GM08714 (cell line): Measurements from ENCODE around the gene FHAD1.
"Not testable (repeated sequence)": the region's sequence is repeated elsewhere in the genome, so short reads cannot be mapped to it uniquely, and the experiment has no call there.

ENCODE experiments used
- H3K4me3 ChIP-seq: fragments of 200-500 bp; sonication (Bioruptor generic); 2 replicates; pipeline ENCODE4 v1.5.1; 2014; ENCODE audit warnings: mild to moderate bottlenecking, low read length, inconsistent platforms
- ZNF274 ChIP-seq: IDR thresholded peaks from 2 replicates; pipeline ENCODE4 v1.6.1; 2012; ENCODE audit warnings: mild to moderate bottlenecking, low read depth, low read length

Gene FHAD1

DNA sequence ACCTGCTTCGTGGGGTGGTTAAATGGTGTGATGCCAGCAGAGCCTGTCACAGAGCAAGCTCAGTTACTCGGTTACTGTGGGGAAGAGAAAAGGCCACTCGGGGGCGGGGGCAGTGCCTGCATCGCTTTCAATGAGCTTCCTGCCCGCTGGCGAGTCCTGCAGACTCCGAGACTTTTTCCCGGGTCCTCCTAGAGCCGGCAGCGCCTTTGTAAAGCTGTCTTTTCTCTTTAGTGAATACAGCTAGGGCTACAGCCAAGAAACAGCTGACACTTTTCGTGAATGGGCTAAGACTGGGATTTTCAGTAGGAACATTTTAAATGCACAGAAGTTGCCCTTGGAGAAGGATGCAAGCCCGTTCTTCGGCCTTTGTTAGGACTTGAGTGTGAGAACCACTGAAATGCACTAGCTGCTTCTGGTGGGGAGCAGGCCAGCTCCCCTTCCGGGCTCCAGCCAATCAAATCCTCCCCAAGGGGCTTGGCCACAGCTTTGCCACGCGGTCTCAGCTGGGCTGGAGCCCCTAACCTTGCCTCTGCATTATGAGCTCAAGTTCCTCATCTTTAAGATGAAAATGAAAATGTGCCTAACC, 139.2 kb downstream of the FHAD1 start:
- H3K4me3 ChIP-seq, result no peak overlapping the region
- TF ChIP-seq ZNF274, result no peak

DNA sequence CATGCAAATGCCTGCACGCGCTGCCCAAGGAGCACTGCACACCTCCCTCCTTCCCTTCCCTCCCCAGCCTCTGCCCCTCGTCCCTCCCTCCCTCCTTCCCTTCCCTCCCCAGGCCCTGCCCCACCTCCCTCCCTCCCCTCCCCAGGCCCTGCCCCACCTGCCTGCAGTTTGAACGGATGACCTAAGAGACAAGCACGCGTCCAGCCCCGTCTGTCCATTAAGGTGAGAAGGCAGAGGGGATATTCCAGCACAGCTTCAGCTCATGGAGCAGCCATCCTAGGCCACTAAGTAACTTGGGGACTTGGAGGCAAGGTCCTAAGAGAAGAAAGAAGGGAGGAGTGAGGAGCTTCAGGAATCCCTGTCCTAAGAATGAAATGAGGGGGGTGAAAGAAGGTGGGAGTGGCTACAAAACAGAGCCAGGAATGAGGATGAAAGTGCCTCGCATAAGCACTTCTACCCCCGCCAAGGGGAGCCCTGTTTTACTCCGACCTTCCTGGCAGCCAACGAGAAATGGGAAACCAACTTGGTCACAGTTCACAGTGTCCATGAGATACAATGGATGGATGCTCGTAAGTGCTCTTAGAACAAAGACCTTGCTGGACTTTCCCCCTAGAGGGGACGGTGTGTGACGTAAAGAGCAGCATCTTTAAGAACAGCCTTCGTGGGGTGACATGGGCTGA, 141.3 kb downstream of the FHAD1 start:
- TF ChIP-seq ZNF274, result no peak
- H3K4me3 ChIP-seq, result no peak overlapping the region

DNA sequence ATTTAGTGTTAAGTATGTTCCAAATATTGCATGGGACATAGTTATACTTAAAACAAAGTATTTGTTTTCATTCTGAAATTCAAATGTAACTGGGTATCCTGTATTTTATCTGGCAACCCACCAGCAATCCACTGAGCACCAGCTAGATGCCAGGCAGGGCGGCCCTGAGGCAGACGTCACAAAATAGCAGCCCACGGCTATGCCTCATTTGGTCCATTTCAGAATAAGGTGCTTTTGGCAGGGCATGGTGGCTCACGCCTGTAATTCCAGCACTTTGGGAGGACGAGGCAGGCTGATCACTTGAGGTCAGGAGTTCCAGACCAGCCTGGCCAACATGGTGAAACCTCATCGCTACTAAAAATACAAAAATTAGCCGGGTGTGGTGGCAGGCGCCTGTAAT, 142.8 kb downstream of the FHAD1 start:
- H3K4me3 ChIP-seq, result not testable (repeated sequence)

DNA sequence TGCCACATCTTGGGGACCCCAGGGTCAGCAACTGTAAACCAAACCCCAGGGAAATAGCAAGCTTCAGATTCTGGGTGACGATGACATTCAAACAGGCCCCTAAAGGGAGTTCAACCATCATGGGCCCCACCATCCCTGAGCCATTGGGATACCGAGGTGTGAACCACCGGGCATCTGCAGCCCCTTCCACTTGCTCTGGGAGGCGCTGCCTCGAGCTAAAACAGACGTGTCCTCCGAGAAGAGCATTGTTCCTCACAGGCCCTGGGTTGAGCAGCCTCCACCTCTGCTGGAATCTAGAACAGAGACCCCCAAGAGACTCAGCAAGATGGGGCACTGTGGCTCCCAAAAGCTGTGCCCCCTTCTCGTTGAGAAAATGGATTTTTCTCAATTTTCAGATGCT, 143.6 kb downstream of the FHAD1 start:
- no peak overlapping the region for H3K4me3 ChIP-seq
- TF ChIP-seq ZNF274, result no peak

DNA sequence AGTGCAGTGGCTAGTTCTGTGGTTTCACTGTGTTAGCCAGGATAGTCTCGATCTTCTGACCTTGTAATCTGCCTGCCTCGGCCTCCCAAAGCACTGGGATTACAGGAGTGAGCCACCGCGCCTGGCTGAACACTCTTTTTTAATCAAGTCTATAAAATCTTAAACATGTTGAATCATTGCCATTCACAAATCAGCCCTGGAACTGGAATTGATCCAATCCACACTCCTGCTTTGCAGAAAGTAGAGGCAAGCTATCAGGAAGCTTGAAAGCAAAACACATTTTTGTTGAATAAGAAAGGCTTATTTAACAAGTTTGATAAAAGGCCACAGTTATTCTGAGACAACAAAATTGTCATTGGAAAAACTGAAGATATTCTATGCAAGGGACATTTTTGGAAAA, 144.3 kb downstream of the FHAD1 start:
- no peak overlapping the region for H3K4me3 ChIP-seq
- TF ChIP-seq ZNF274, result no peak

DNA sequence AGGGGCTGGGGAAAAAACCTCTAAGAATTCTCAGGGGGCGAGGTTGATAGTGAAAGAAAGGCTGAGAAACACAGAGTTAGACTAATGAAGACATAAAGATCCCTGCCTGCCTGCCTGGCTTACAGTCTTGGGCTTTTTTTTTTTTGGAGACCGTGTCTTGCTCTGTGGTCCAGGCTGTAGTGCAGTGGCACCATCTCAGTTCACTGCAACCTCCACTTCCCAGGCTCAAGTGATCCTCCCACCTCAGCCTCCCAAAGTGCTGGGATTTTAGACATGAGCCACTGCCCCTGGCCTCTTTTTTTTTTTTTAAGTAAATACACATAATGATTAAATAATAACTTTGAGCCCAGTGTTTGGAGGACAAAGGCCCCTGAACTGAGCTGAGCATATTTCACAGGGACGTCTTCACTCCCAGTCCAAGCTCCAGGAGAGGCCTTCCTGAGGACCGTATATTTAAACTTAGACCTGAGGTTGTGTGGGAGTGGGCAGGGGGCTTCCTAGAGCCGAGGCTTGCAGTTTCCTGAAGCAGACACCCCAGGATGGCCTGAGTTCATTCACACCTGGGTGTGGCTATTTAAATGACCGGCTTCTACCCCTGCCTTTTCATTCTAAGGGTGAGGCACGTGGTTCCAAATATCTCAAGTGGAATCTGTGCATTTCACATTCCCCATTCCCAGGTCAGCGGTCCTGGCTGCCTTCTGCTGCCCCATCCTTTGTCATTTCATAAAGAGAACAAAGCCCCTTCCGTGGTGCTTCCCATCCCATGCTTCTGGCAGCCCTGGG, 146.6 kb downstream of the FHAD1 start:
- no peak overlapping the region for H3K4me3 ChIP-seq
- no peak for TF ChIP-seq ZNF274

DNA sequence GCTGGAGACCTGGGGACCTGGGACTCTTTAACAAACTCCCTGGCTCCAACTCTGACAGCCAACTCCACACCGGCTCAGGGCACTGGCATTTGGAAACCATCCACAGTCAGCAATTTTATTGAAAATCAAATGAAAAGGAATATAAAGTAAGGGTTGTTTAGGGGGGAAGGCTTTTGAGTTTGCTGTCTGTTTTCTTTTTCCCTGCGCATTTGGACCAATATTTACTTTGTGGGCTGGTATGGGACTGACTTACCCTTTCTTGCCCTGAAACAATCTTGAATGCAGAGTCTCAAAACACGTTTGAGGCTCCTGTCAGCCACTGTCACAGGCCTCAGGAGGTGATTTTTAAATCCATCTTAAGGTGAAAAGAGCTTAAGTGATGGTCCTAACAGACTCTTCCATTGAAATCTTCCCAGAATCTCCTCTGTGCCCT, 147.3 kb downstream of the FHAD1 start:
- no peak for TF ChIP-seq ZNF274

DNA sequence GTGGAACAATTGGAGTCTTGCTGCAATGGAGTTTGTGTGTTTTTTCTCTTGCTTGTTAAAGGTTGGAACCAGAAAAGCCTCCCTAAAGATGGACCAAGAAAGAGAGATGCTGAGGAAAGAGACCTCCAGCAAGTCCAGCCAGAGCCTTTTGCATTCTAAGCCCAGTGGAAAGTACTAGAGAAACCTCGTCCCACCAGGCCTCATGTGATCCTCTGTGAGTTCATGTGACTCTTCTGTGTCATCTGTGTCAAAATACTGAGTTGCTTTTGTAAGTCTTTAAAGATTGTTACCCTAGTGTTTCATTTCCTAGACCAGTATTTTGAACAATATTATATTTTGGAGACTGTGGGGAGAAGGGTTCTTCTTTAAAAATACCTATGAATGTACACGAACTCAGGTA, 150.2 kb downstream of the FHAD1 start:
- H3K4me3 ChIP-seq, result no peak overlapping the region
- no peak for TF ChIP-seq ZNF274

More for the DNA sequence above, 147.3 kb downstream of the FHAD1 start:
- H3K4me3 ChIP-seq, result no peak overlapping the region

DNA sequence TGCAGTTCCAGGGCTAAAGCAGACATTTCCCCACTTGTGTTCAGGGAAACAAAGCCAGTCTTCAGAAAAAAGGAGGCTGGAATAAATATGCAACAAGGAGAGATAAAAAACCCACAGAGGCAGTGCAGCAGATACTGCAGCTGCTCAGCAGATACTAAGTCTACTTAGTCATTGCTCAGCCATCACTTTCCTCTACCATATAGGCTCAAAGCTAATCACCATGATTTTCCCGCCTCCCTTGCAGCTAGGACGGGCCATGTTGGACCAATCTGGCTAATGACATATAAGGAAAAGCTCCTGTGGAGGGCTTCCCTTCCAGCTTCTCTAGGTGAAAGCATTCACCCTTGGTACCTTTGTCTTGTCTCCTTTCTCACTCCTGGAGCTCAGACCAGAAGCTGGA, 152.7 kb downstream of the FHAD1 start:
- H3K4me3 ChIP-seq, result no peak overlapping the region
- no peak for TF ChIP-seq ZNF274

DNA sequence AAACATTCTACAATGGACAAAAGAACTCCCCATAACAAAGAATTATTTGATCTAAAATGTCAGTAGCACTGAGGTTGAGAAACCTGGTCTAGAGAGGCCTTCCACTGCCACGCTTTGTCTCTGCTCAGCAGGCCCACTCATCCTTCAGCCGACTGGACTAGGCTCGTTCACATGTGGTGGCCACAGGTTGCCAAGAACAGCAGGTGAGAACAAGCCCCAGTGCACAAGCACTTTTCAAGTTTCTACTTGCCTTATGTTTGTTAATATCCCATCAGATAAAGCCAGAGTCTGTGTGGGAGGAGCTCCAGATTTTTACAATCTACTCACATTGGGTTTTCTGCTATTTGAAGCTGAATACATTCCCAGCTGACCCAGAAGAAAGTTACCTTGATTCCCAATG, 153.6 kb downstream of the FHAD1 start:
- no peak for TF ChIP-seq ZNF274

DNA sequence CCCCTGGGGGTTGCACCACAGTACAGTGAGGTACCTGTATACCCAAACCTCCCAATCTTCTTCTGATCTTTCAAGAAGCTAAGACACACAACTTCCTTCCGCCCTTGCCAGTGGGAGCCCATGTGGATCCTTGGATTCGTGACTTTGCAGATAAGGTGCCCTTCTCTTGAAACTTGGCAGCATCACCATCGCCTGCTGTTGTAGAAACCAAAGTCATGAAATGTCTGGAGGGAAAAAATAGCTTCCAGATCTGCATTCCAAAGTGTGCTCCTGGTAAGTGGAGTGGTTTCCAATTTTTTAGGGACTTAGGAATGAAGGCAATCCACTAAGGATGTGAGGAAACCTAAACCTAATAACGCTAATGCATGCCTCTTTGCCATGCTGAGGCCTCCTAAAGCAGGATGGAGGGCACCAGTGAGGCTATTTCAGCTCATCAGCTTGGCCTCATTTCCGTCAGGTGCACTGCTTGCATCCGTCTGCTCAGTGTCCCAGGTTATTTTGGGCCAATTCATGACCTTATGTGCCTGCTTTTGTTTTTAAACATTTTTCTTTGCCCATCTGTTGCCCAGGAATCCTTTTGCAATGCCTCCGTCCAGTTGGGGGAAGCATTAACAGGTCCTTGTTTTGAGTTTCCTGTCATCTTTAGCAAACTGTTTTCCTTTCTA, 154.5 kb downstream of the FHAD1 start:
- no peak for TF ChIP-seq ZNF274
- H3K4me3 ChIP-seq, result no peak overlapping the region

More for the DNA sequence above, 153.6 kb downstream of the FHAD1 start:
- no peak overlapping the region for H3K4me3 ChIP-seq

DNA sequence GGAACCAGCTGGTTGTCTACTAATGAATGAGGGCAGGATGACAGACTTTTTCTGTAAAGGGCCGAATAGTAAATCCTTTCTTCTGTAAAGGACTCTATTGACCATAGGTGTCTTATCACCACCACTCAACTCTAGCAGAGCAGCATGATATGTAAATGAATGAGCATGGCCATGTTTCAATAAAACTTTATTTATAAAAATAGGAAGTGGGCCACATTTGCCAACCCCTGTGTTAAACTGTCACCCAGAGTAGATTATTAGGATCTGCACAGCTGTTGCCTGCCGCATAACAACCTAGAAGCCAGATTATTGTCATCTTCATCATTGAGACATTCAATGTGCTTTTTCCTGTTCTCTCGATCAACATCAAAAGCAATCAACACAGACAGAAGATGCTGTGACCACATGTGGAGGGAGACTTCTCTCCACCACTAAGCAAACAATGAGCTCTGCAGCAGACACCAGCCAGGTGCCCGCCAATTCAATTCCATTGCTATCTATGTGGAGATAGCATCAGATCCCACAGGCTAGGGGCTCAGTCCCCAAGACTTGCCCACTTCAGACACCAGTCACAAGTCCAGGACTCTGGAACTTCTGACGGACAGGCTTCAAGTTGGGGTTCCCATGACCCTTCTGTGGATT, 155.9 kb downstream of the FHAD1 start:
- H3K4me3 ChIP-seq, result no peak overlapping the region
- no peak for TF ChIP-seq ZNF274

DNA sequence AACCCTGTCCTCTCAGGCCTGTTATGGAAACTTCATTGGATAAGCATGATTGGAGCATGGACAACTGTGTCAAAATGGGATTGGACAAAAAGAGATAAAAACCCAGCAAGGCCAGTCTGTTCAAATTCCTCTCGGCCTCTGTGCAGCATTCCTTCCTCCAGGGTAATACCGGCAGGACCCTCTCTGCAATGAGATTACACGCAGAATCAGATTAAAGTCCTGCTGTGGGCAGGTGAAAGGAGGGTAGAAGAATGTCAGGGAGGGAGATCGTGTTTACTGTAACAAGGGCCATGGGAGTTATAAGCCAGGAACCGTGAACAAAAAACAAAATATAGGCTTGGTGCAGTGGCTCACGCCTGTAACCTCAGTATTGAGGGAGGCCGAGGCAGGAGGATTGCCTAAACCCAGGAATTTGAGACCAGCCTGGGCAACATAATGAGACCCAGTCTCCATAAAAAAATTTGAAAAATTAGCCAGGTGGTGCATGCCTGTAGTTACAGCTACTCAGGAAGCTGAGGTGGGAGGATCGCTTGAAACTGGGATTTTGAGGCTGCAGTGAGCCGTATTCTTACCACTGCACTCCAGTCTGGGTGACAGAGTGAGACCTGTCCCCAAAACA, 157.0 kb downstream of the FHAD1 start:
- no peak for TF ChIP-seq ZNF274

More for the DNA sequence above, 157.0 kb downstream of the FHAD1 start:
- no peak overlapping the region for H3K4me3 ChIP-seq
